HCT116 (cell line): Measurements from ENCODE around the gene CORO2B.

Experiments
- EGR1 ChIP-seq: IDR thresholded peaks from 2 replicates; pipeline ENCODE4 v1.6.1; 2012; ENCODE audit warnings: low read depth
- POLR2A ChIP-seq: IDR thresholded peaks from 2 replicates; pipeline ENCODE4 v1.7.0; 2011; ENCODE audit warnings: borderline replicate concordance; ENCODE audit not compliant: insufficient read depth, insufficient read length; ENCODE audit errors: extremely low read depth
- SP1 ChIP-seq: IDR thresholded peaks from 2 replicates; pipeline ENCODE4 v1.6.1; 2012; ENCODE audit warnings: low read depth
- TF ChIP-seq, protein P1 (sequence below), 3 experiments: fragments of 200-600 bp in 1 of 3; sonication (generic) in 1 of 3; IDR thresholded peaks in 2 of 3; conservative IDR thresholded peaks in 1 of 3; 2 replicates each; pipeline ENCODE4 v1.5.1; 2012 to 2017; ENCODE audit warnings: low read depth in 2 of 3, low read length in 2 of 3, antibody characterized with exemption in 1 of 3, borderline replicate concordance in 1 of 3, control low read depth in 1 of 3, mild to moderate bottlenecking in 1 of 3, mixed read lengths in 1 of 3, mixed run types in 1 of 3, moderate library complexity in 1 of 3; ENCODE audit not compliant: insufficient read depth in 1 of 3

DNA sequence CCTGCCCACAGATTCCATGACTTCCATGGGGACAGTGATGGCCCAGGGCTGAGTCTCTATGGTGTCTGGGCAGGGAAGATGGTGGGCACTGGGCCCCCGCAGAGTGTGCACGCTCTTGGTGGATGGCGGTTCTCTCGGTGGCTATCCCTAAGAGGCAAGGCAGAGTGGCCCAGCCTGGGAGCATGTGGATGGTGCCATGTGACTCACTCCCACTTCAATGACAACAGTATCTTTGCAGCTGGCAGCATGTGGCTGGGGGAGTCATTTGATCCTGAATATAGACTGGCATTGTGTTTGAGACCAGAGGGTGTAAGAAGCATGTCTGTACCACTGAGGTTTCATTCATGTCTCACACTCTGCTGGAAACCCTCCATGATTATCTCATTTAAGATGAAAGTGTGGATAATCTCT is 101.2 kb downstream of the CORO2B start:
- TF ChIP-seq SP1 = no peak
- TF ChIP-seq POLR2A = no peak
- TF ChIP-seq, protein P1, sequence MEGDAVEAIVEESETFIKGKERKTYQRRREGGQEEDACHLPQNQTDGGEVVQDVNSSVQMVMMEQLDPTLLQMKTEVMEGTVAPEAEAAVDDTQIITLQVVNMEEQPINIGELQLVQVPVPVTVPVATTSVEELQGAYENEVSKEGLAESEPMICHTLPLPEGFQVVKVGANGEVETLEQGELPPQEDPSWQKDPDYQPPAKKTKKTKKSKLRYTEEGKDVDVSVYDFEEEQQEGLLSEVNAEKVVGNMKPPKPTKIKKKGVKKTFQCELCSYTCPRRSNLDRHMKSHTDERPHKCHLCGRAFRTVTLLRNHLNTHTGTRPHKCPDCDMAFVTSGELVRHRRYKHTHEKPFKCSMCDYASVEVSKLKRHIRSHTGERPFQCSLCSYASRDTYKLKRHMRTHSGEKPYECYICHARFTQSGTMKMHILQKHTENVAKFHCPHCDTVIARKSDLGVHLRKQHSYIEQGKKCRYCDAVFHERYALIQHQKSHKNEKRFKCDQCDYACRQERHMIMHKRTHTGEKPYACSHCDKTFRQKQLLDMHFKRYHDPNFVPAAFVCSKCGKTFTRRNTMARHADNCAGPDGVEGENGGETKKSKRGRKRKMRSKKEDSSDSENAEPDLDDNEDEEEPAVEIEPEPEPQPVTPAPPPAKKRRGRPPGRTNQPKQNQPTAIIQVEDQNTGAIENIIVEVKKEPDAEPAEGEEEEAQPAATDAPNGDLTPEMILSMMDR (IDR thresholded peaks at IDR 0.05 in 2 of 3, conservative IDR thresholded peaks at IDR 0.05 in 1 of 3; ENCODE audit: borderline replicate concordance in 1 of 3, insufficient read depth in 1 of 3, low read depth in 2 of 3, low read length in 2 of 3) = no peak
- TF ChIP-seq EGR1 = no peak
